Ovary (tissue), 9 donors: Measurements from ENCODE around the gene RNF8. TPM values are rescaled to one million over a fixed set of nuclear protein-coding genes. Genes with fewer than 3 reads are reported as not detected.
A peak's percentile ranks its signal among the peaks of the same experiment; 100 is the strongest.
"Not testable (repeated sequence)": the region's sequence is repeated elsewhere in the genome, so short reads cannot be mapped to it uniquely, and the experiment has no call there.

Experiments
- DNase-seq, 5 donors: peaks; one replicate each; pipeline ENCODE4 v3.0.0-alpha.2; 2019 to 2020
- H3K27ac ChIP-seq, 2 donors: fragments of 200-600 bp; one replicate each; pipeline versions ENCODE4 v1.5.1 to v1.8.0; 2019 to 2022
- H3K27me3 ChIP-seq: fragments of 200-600 bp; one replicate; pipeline ENCODE4 v1.8.0; 2022
- H3K36me3 ChIP-seq: fragments of 200-600 bp; sonication (generic); one replicate; pipeline ENCODE4 v1.5.1; 2019
- H3K4me1 ChIP-seq: one replicate; pipeline ENCODE4 v1.8.1; 2013; ENCODE audit warnings: mild to moderate bottlenecking, moderate library complexity; ENCODE audit not compliant: insufficient read depth
- H3K4me3 ChIP-seq: fragments of 200-600 bp; sonication (generic); one replicate; pipeline ENCODE4 v1.5.1; 2017
- H3K9me3 ChIP-seq, 2 donors: fragments of 200-600 bp in 1 of 2; sonication (generic) in 1 of 2; one replicate each; pipeline versions ENCODE4 v1.5.1 to v1.8.1; 2013 to 2019; ENCODE audit warnings: mild to moderate bottlenecking in 1 of 2, moderate library complexity in 1 of 2
- CTCF ChIP-seq, 3 donors: fragments of 450-650 bp in 2 of 3; fragments of 200-600 bp in 1 of 3; IDR thresholded peaks; one replicate each; pipeline versions ENCODE4 v1.5.1 to v1.8.0; 2016 to 2022; ENCODE audit warnings: antibody characterized with exemption in 3 of 3, mild to moderate bottlenecking in 1 of 3
- POLR2A ChIP-seq: fragments of 450-650 bp; IDR thresholded peaks from one replicate; pipeline ENCODE4 v1.6.1; 2017; ENCODE audit warnings: antibody characterized with exemption, mild to moderate bottlenecking, moderate library complexity
- WGBS, 3 donors: extraction: QIAGEN DNeasy Blood & Tissue Kit in 1 of 3; methylation state at CpG; one replicate each; pipeline versions ENCODE4 v1.1.5 to v1.1.7; 2013 to 2017; 5-methylcytosine and 5-hydroxymethylcytosine counted together
- intact Hi-C, 4 donors: fragments of 100-400 bp; cut with DNase I; formaldehyde crosslinking; loops; one replicate each; pipeline versions ENCODE4 v1.11.0 to v1.15.1; 2022 to 2023
- polyA plus RNA-seq, 2 donors: library from polyadenylated mRNA; stranded (reverse); fragments of 200-250 nt in 1 of 2; fragments of 350-450 nt in 1 of 2; fragmentation: Illumina TruSeq in 1 of 2; extraction: RNeasy Lipid Tissue Mini Kit (QIAGEN cat#74804) in 1 of 2; gene quantifications; one replicate each; pipeline ENCODE4 v1.2.3, GENCODE V29; 2013 to 2014
- small RNA-seq: library from RNA; depleted of rRNA; stranded (forward); fragments of <200 nt; gene quantifications from one replicate; pipeline ENCODE3, GENCODE V24; 2016
- total RNA-seq, 7 donors: library from RNA; depleted of rRNA in 2 of 7; stranded (reverse); fragments of >200 nt in 2 of 7; fragmentation: NEBNext Ultra II Directional in 3 of 7; extraction: Animal tissue kit (Norgen Biotek cat#: 25700) in 3 of 7; gene quantifications; one replicate each; pipeline versions ENCODE4 v1.1.0 to v1.2.4, GENCODE V29; 2016 to 2023
- donor health status: DM: no; HTN: no; CAD: no; lungs with moderate emphysema.
- donor health status: DM: no; HTN: no; CAD: no.
- donor health status: Bipolar disorder and iron deficiency.
- donor health status: DM: yes; HTN: yes; CAD: no.
- donor health status: DM: no; HTN: no; CAD: no.
- donor health status: DM: yes; HTN: yes; CAD: no.

RNF8 gene
- total and polyA plus RNA-seq, 9 donors: 10.0 to 27.1 (median 17.6) TPM

- Histone ChIP-seq H3K27ac (peak overlapping the region; percentile 49 to 65), H3K4me3 (peak overlapping the region; percentile 0), H3K27me3 (no peaks in the 10 kb centered on the region), H3K36me3 (no peaks in the 10 kb centered on the region), H3K9me3 (no peaks in the 10 kb centered on the region), H3K4me1 (peaks cover 1% of the 10 kb centered on the region)
- no peak for DNase-seq
- intact Hi-C loops: no loop called here
- 1 to 9% (median 2%) methylated on average over 4 of the region's 4 CpGs for WGBS, 3 donors
- TF ChIP-seq CTCF (IDR thresholded peaks at IDR 0.05) (no peak), POLR2A (no peak)
Measured at GRCh38 chr6:37442416-37443215, 88.8 kb downstream of the RNF8 start.

- H3K4me3 ChIP-seq, H3K27me3 ChIP-seq, intact Hi-C loops, H3K4me1 ChIP-seq, H3K36me3 ChIP-seq, H3K9me3 ChIP-seq, DNase-seq: not testable (repeated sequence)
- H3K27ac ChIP-seq: peak overlapping the region; percentile 49 to 65
- 64 to 76% (median 65%) methylated on average over 5 of the region's 5 CpGs for WGBS, 3 donors
Measured at GRCh38 chr6:37443216-37443542, 89.4 kb downstream of the RNF8 start.

Small RNAs within 50 kb of the gene (small RNA-seq; reads per million reads assigned to genes)
- not detected for gene RN7SL273P

Other genes starting within 250 kb of the RNF8 start
- 100 to 1,000 TPM in 1 of 7 donors, 10 to 100 TPM in 6; 41.4 to 135 (median 64.9) TPM for gene PIM1, start 183.8 kb upstream of the RNF8 start, total RNA-seq
- 10 to 100 TPM; 34.2 to 70.0 TPM for gene PIM1, start 183.8 kb upstream of the RNF8 start, polyA plus RNA-seq
- 10 to 100 TPM in 5 of 7 donors, 1 to 10 TPM in 2; 8.6 to 17.7 (median 12.8) TPM for gene TBC1D22B, start 96.2 kb upstream of the RNF8 start, total RNA-seq
- 10 to 100 TPM in 1 of 2 donors, 1 to 10 TPM in 1; 7.4 to 12.8 TPM for gene TBC1D22B, start 96.2 kb upstream of the RNF8 start, polyA plus RNA-seq
- 1 to 10 TPM in 6 of 7 donors, under 1 TPM in 1; 0.48 to 4.6 (median 1.5) TPM for gene TMEM217, start 95.8 kb upstream of the RNF8 start, total RNA-seq
- 1 to 10 TPM in 1 of 2 donors, under 1 TPM in 1; 0.39 to 3.8 TPM for gene TMEM217, start 95.8 kb upstream of the RNF8 start, polyA plus RNA-seq
- gene CMTR1, start 79.2 kb downstream of the RNF8 start, total RNA-seq: 10 to 100 TPM; 18.7 to 45.0 (median 38.4) TPM
- 10 to 100 TPM; 27.9 to 42.0 TPM for gene CMTR1, start 79.2 kb downstream of the RNF8 start, polyA plus RNA-seq
- 10 to 100 TPM in 1 of 7 donors, 1 to 10 TPM in 6; 4.4 to 21.9 (median 8.1) TPM for gene CCDC167, start 145.9 kb downstream of the RNF8 start, total RNA-seq
- 10 to 100 TPM; 11.0 to 13.5 TPM for gene CCDC167, start 145.9 kb downstream of the RNF8 start, polyA plus RNA-seq